HepG2 (cell line): ENCODE measurements around the gene RGP1. TPM values are rescaled to one million over a fixed set of nuclear protein-coding genes. Genes with fewer than 3 reads are reported as not detected.
A peak's percentile ranks its signal among the peaks of the same experiment; 100 is the strongest.

Experiments
- CSRNP1 ChIP-seq: sonication (generic); formaldehyde crosslinking; IDR thresholded peaks from 2 replicates; pipeline ENCODE4 v1.8.1; 2023; ENCODE audit warnings: mild to moderate bottlenecking, missing genetic modification reagents
- HES4 ChIP-seq: sonication (generic); formaldehyde crosslinking; IDR thresholded peaks from 2 replicates; pipeline ENCODE4 v1.9.0; 2021; ENCODE audit warnings: mild to moderate bottlenecking, missing genetic modification reagents, borderline replicate concordance
- IRF2 ChIP-seq: IDR thresholded peaks from 2 replicates; pipeline ENCODE4 v1.6.1; 2018; ENCODE audit warnings: missing genetic modification reagents, missing compliant biosample characterization
- PAXIP1 ChIP-seq: sonication (generic); formaldehyde crosslinking; conservative IDR thresholded peaks from 2 replicates; pipeline ENCODE4 v1.4.0; 2020; ENCODE audit warnings: mild to moderate bottlenecking, missing genetic modification reagents, moderate library complexity
- SRSF1 ChIP-seq: fragments of 200-400 bp; formaldehyde crosslinking; optimal IDR thresholded peaks from 2 replicates; pipeline ENCODE3; 2017; ENCODE audit warnings: mild to moderate bottlenecking, low read depth, low read length, moderate library complexity
- SUZ12 ChIP-seq: fragments of 150-350 bp; IDR thresholded peaks from 2 replicates; pipeline ENCODE4 v1.6.1; 2014; ENCODE audit warnings: low read depth, low read length
- ZNF674 ChIP-seq: sonication (generic); formaldehyde crosslinking; IDR thresholded peaks from 2 replicates; pipeline ENCODE4 v1.5.0; 2020; ENCODE audit warnings: low read depth, mild to moderate bottlenecking, missing genetic modification reagents
- ZNF772 ChIP-seq: sonication (generic); formaldehyde crosslinking; IDR thresholded peaks from 2 replicates; pipeline ENCODE4 v1.5.0; 2020; ENCODE audit warnings: mild to moderate bottlenecking, missing genetic modification reagents
- polyA plus RNA-seq, 8 experiments: library from polyadenylated mRNA; depleted of rRNA in 3 of 8; stranded (reverse) in 7 of 8; unstranded in 1 of 8; fragments of >200 nt; fragmentation: Illumina TruSeq in 4 of 8; extraction: Trizol in 4 of 8; gene quantifications; 2 replicates each; pipeline versions ENCODE4 v1.2.1 to v1.2.3, GENCODE V29; 2011 to 2016; ENCODE audit warnings: low read depth in 4 of 8, missing spikeins in 1 of 8, mixed read lengths in 1 of 8; ENCODE audit not compliant: insufficient read depth in 1 of 8
- total RNA-seq, 5 experiments: library from RNA; depleted of rRNA; stranded (reverse); fragments of >200 nt; fragmentation: Illumina TruSeq; extraction: Trizol; gene quantifications; 2 replicates each; pipeline ENCODE4 v1.2.3, GENCODE V29; 2016; ENCODE audit warnings: low read depth in 1 of 5
- TF ChIP-seq, protein P1 (sequence below): sonication (generic); formaldehyde crosslinking; IDR thresholded peaks from 2 replicates; pipeline ENCODE4 v1.4.0; 2020; ENCODE audit warnings: mild to moderate bottlenecking, missing genetic modification reagents, borderline replicate concordance
- TF ChIP-seq, protein P2 (sequence below): sonication (generic); formaldehyde crosslinking; IDR thresholded peaks from 2 replicates; pipeline ENCODE4 v1.5.0; 2020; ENCODE audit warnings: mild to moderate bottlenecking, missing genetic modification reagents, borderline replicate concordance
- TF ChIP-seq, protein P3 (sequence below): sonication (generic); formaldehyde crosslinking; IDR thresholded peaks from 2 replicates; pipeline ENCODE4 v1.8.0; 2022; ENCODE audit warnings: missing genetic modification reagents, mild to moderate bottlenecking, moderate library complexity, borderline replicate concordance

RGP1 gene
- total and polyA plus RNA-seq, 2 of the 13 experiments (the other 11 are each of a cell fraction or from before 2014, with no cell fraction given) = 12.7 to 21.0 TPM

- TF ChIP-seq, protein P1, sequence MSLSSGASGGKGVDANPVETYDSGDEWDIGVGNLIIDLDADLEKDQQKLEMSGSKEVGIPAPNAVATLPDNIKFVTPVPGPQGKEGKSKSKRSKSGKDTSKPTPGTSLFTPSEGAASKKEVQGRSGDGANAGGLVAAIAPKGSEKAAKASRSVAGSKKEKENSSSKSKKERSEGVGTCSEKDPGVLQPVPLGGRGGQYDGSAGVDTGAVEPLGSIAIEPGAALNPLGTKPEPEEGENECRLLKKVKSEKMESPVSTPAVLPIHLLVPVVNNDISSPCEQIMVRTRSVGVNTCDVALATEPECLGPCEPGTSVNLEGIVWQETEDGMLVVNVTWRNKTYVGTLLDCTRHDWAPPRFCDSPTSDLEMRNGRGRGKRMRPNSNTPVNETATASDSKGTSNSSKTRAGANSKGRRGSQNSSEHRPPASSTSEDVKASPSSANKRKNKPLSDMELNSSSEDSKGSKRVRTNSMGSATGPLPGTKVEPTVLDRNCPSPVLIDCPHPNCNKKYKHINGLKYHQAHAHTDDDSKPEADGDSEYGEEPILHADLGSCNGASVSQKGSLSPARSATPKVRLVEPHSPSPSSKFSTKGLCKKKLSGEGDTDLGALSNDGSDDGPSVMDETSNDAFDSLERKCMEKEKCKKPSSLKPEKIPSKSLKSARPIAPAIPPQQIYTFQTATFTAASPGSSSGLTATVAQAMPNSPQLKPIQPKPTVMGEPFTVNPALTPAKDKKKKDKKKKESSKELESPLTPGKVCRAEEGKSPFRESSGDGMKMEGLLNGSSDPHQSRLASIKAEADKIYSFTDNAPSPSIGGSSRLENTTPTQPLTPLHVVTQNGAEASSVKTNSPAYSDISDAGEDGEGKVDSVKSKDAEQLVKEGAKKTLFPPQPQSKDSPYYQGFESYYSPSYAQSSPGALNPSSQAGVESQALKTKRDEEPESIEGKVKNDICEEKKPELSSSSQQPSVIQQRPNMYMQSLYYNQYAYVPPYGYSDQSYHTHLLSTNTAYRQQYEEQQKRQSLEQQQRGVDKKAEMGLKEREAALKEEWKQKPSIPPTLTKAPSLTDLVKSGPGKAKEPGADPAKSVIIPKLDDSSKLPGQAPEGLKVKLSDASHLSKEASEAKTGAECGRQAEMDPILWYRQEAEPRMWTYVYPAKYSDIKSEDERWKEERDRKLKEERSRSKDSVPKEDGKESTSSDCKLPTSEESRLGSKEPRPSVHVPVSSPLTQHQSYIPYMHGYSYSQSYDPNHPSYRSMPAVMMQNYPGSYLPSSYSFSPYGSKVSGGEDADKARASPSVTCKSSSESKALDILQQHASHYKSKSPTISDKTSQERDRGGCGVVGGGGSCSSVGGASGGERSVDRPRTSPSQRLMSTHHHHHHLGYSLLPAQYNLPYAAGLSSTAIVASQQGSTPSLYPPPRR = no peak
- TF ChIP-seq, protein P2, sequence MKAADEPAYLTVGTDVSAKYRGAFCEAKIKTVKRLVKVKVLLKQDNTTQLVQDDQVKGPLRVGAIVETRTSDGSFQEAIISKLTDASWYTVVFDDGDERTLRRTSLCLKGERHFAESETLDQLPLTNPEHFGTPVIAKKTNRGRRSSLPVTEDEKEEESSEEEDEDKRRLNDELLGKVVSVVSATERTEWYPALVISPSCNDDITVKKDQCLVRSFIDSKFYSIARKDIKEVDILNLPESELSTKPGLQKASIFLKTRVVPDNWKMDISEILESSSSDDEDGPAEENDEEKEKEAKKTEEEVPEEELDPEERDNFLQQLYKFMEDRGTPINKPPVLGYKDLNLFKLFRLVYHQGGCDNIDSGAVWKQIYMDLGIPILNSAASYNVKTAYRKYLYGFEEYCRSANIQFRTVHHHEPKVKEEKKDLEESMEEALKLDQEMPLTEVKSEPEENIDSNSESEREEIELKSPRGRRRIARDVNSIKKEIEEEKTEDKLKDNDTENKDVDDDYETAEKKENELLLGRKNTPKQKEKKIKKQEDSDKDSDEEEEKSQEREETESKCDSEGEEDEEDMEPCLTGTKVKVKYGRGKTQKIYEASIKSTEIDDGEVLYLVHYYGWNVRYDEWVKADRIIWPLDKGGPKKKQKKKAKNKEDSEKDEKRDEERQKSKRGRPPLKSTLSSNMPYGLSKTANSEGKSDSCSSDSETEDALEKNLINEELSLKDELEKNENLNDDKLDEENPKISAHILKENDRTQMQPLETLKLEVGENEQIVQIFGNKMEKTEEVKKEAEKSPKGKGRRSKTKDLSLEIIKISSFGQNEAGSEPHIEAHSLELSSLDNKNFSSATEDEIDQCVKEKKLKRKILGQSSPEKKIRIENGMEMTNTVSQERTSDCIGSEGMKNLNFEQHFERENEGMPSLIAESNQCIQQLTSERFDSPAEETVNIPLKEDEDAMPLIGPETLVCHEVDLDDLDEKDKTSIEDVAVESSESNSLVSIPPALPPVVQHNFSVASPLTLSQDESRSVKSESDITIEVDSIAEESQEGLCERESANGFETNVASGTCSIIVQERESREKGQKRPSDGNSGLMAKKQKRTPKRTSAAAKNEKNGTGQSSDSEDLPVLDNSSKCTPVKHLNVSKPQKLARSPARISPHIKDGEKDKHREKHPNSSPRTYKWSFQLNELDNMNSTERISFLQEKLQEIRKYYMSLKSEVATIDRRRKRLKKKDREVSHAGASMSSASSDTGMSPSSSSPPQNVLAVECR = no peak
- no peak for TF ChIP-seq SUZ12
- no peak for TF ChIP-seq CSRNP1 (CRISPR knock-in tag)
- TF ChIP-seq HES4 = no peak
- no peak for TF ChIP-seq SRSF1
- no peak for TF ChIP-seq ZNF674 (CRISPR knock-in tag)
- TF ChIP-seq, protein P3, sequence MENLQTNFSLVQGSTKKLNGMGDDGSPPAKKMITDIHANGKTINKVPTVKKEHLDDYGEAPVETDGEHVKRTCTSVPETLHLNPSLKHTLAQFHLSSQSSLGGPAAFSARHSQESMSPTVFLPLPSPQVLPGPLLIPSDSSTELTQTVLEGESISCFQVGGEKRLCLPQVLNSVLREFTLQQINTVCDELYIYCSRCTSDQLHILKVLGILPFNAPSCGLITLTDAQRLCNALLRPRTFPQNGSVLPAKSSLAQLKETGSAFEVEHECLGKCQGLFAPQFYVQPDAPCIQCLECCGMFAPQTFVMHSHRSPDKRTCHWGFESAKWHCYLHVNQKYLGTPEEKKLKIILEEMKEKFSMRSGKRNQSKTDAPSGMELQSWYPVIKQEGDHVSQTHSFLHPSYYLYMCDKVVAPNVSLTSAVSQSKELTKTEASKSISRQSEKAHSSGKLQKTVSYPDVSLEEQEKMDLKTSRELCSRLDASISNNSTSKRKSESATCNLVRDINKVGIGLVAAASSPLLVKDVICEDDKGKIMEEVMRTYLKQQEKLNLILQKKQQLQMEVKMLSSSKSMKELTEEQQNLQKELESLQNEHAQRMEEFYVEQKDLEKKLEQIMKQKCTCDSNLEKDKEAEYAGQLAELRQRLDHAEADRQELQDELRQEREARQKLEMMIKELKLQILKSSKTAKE (CRISPR knock-in tag) = no peak
- TF ChIP-seq PAXIP1 = 0 out of 2 replicates have a peak, but pooled peaks have one; percentile 10
- TF ChIP-seq ZNF772 (CRISPR knock-in tag) = no peak
- TF ChIP-seq IRF2 (CRISPR knock-in tag) = no peak
Observed at GRCh38 chr9:35748242-35748857, 737 bp upstream of the RGP1 start (continued).
